NCI-H82 (cell line): ENCODE measurements around the gene ITIH5.
A peak's percentile ranks its signal among the peaks of the same experiment; 100 is the strongest.

Experiments used
- DNase-seq: peaks from one replicate; lab custom pipeline; 2025; lab: John Stamatoyannopoulos, UW

ITIH5 gene

GRCh38 chr10:7547206-7547605 is 119.6 kb downstream of the ITIH5 start:
- no peak for DNase-seq

GRCh38 chr10:7546385-7546967 is 120.3 kb downstream of the ITIH5 start:
- no peak for DNase-seq

- no peak for DNase-seq
Observed at GRCh38 chr10:7545792-7546191, 121.0 kb downstream of the ITIH5 start.

GRCh38 chr10:7545261-7545660 is 121.5 kb downstream of the ITIH5 start:
- no peak for DNase-seq

GRCh38 chr10:7544203-7544602 is 122.6 kb downstream of the ITIH5 start:
- DNase-seq: no peak

GRCh38 chr10:7542189-7542914 is 124.4 kb downstream of the ITIH5 start:
- no peak for DNase-seq

GRCh38 chr10:7541137-7542087 is 125.4 kb downstream of the ITIH5 start:
- DNase-seq: no peak

GRCh38 chr10:7538970-7539654 is 127.7 kb downstream of the ITIH5 start:
- DNase-seq: no peak

- DNase-seq: no peak
Observed at GRCh38 chr10:7537126-7537525, 129.6 kb downstream of the ITIH5 start.

GRCh38 chr10:7534480-7534852 is 132.3 kb downstream of the ITIH5 start:
- no peak for DNase-seq

- no peak for DNase-seq
Observed at GRCh38 chr10:7533657-7534479, 132.9 kb downstream of the ITIH5 start.

GRCh38 chr10:7532723-7533498 is 133.9 kb downstream of the ITIH5 start:
- DNase-seq: no peak

GRCh38 chr10:7529638-7530037 is 137.1 kb downstream of the ITIH5 start:
- peak; percentile 34 for DNase-seq

- DNase-seq: no peak
Observed at GRCh38 chr10:7527468-7527867, 139.3 kb downstream of the ITIH5 start.

- no peak for DNase-seq
Observed at GRCh38 chr10:7526017-7526400, 140.8 kb downstream of the ITIH5 start.

- DNase-seq: peak; percentile 80
Observed at GRCh38 chr10:7525314-7526016, 141.3 kb downstream of the ITIH5 start.

- DNase-seq: no peak
Observed at GRCh38 chr10:7523656-7524055, 143.1 kb downstream of the ITIH5 start.

GRCh38 chr10:7520507-7521485 is 146.0 kb downstream of the ITIH5 start:
- no peak for DNase-seq

GRCh38 chr10:7519351-7519750 is 147.4 kb downstream of the ITIH5 start:
- no peak for DNase-seq
